T-helper 17 cell (primary cell): ENCODE results near the gene AIG1. TPM values are rescaled to one million over a fixed set of nuclear protein-coding genes. Genes with fewer than 3 reads are reported as not detected.

ENCODE experiments used
- ATAC-seq: fragments of 150-1000 bp; cut with Tn5 transposase; 2 replicates; pipeline ENCODE4 v1.10.0; 2021; ENCODE audit warnings: mild to moderate bottlenecking, moderate library complexity
- DNase-seq, 3 donors: peaks; one replicate each; pipeline versions ENCODE4 v3.0.0 to v3.0.0-alpha.2; 2020 to 2021
- H3K9me3 ChIP-seq: one replicate; pipeline ENCODE4 v1.7.0; 2013; ENCODE audit warnings: low read length, mild to moderate bottlenecking; ENCODE audit not compliant: control insufficient read depth, poor library complexity, severe bottlenecking
- H3K27ac Mint-ChIP-seq: one replicate; pipeline ENCODE4 v1.8.0; 2022; ENCODE audit warnings: mild to moderate bottlenecking, moderate library complexity, mixed read lengths
- H3K27me3 Mint-ChIP-seq: one replicate; pipeline ENCODE4 v1.8.0; 2022; ENCODE audit warnings: mixed read lengths
- H3K36me3 Mint-ChIP-seq: one replicate; pipeline ENCODE4 v1.8.0; 2022; ENCODE audit warnings: low read depth, mixed read lengths
- H3K4me1 Mint-ChIP-seq: one replicate; pipeline ENCODE4 v1.8.0; 2022; ENCODE audit warnings: mild to moderate bottlenecking, mixed read lengths
- H3K4me3 Mint-ChIP-seq: one replicate; pipeline ENCODE4 v1.8.0; 2022; ENCODE audit warnings: mild to moderate bottlenecking, moderate library complexity, mixed read lengths
- total RNA-seq, 4 donors: library from RNA in 2 of 4; stranded (reverse) in 2 of 4; gene quantifications; one replicate each; pipeline ENCODE4 v1.2.3 and lab custom pipeline; 2022 to 2026

The AIG1 gene
- total RNA-seq, 2 donors from 2014 or later = 7.9 to 16.5 TPM

GRCh38 chr6:143374014-143374413, 313.3 kb downstream of the AIG1 start:
- Mint-ChIP-seq H3K27me3 (peaks cover 17% of the 10 kb centered on the region), H3K36me3 (peaks cover 2% of the 10 kb centered on the region), H3K27ac (no peak overlapping the region), H3K4me3 (no peak overlapping the region), H3K4me1 (no peaks in the 10 kb centered on the region)
- ATAC-seq (no peak), DNase-seq (no peak)
- no peaks in the 10 kb centered on the region for H3K9me3 ChIP-seq

DNA sequence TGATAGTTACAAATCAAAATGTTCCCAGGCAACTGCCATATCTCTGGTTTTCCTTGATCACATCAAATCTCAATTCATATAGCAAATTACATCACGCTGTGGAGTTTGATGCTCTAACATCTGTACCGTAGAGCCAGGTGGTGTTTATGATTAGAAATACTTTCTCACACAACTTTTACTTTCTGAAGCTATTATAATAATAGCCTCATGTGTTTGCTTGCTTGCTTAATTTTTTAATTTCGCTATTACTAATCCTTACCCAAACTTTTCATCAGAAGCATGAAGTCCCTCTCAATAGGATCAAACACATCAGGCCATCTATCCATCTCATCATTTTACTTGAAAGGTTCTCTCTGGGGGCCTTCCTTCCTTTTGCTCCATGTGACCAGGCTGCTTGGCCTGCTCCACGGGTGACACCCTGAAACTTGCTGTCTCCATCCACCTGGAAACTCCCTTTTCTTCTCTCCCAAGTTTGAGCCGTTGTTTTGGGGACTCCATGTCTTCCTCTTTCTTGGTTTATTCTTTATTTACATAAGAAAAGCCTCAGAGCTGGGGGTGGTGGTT, 314.4 kb downstream of the AIG1 start:
- no peaks in the 10 kb centered on the region for H3K9me3 ChIP-seq
- H3K27me3 Mint-ChIP-seq = peaks cover 17% of the 10 kb centered on the region
- no peak overlapping the region for H3K27ac Mint-ChIP-seq
- H3K4me3 Mint-ChIP-seq = no peak overlapping the region
- H3K4me1 Mint-ChIP-seq = no peaks in the 10 kb centered on the region
- DNase-seq = no peak
- ATAC-seq = no peak
- peaks cover 2% of the 10 kb centered on the region for H3K36me3 Mint-ChIP-seq

GRCh38 chr6:143376375-143376774, 315.7 kb downstream of the AIG1 start:
- H3K4me1 Mint-ChIP-seq = no peaks in the 10 kb centered on the region
- peaks cover 2% of the 10 kb centered on the region for H3K36me3 Mint-ChIP-seq
- peaks cover 2% of the 10 kb centered on the region for H3K9me3 ChIP-seq
- ATAC-seq (no peak), DNase-seq (no peak)
- H3K4me3 Mint-ChIP-seq = no peak overlapping the region
- peaks cover 17% of the 10 kb centered on the region for H3K27me3 Mint-ChIP-seq
- no peak overlapping the region for H3K27ac Mint-ChIP-seq

GRCh38 chr6:143376861-143377260, 316.2 kb downstream of the AIG1 start:
- H3K27ac Mint-ChIP-seq = no peak overlapping the region
- no peak for DNase-seq
- no peak overlapping the region for H3K4me3 Mint-ChIP-seq
- no peaks in the 10 kb centered on the region for H3K4me1 Mint-ChIP-seq
- no peak for ATAC-seq
- peaks cover 13% of the 10 kb centered on the region for H3K27me3 Mint-ChIP-seq
- H3K36me3 Mint-ChIP-seq = peaks cover 2% of the 10 kb centered on the region
- peaks cover 2% of the 10 kb centered on the region for H3K9me3 ChIP-seq

GRCh38 chr6:143385636-143386035, 324.9 kb downstream of the AIG1 start:
- H3K27ac Mint-ChIP-seq = no peak overlapping the region

DNA sequence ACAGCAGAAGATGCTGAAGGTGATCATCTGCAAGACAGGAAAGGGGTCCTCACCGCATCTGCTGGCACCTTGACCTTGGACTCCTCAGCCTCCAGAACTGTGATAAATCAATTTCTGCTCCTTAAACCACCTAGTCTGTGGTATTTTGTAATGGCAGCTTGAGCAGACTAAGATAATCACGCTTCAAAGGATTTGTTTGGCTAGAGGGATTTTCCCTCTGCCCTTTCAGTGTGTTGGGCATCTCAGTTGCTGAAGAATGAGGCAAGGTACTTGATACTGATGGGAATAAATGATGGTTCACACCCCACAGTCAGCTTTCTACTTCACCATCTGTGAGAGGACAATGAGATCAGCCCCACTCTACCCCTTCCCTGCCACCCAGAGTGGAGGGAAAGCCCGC, 329.6 kb downstream of the AIG1 start:
- peaks cover 2% of the 10 kb centered on the region for H3K4me1 Mint-ChIP-seq

More at GRCh38 chr6:143385636-143386035, 324.9 kb downstream of the AIG1 start:
- DNase-seq (no peak), ATAC-seq (no peak)
- peaks cover 7% of the 10 kb centered on the region for H3K27me3 Mint-ChIP-seq
- H3K36me3 Mint-ChIP-seq = no peaks in the 10 kb centered on the region
- H3K9me3 ChIP-seq = no peaks in the 10 kb centered on the region
- H3K4me3 Mint-ChIP-seq = no peak overlapping the region
- H3K4me1 Mint-ChIP-seq = no peaks in the 10 kb centered on the region

More for the DNA sequence above, 329.6 kb downstream of the AIG1 start:
- ATAC-seq (no peak), DNase-seq (no peak)
- no peak overlapping the region for H3K27ac Mint-ChIP-seq
- peaks cover 25% of the 10 kb centered on the region for H3K27me3 Mint-ChIP-seq
- H3K4me3 Mint-ChIP-seq = no peak overlapping the region
- H3K9me3 ChIP-seq = no peaks in the 10 kb centered on the region
- peaks cover 3% of the 10 kb centered on the region for H3K36me3 Mint-ChIP-seq

Other genes starting within 250 kb of the AIG1 start
- gene HIVEP2, start 115.7 kb upstream of the AIG1 start, total RNA-seq = 10 to 100 TPM; 73.6 to 78.6 TPM